ENCODE measurements around the gene CRTAC1.
A peak's percentile ranks its signal among the peaks of the same experiment; 100 is the strongest.
"Not testable (repeated sequence)": the region's sequence is repeated elsewhere in the genome, so short reads cannot be mapped to it uniquely, and the experiment has no call there.

CRTAC1 gene

DNA sequence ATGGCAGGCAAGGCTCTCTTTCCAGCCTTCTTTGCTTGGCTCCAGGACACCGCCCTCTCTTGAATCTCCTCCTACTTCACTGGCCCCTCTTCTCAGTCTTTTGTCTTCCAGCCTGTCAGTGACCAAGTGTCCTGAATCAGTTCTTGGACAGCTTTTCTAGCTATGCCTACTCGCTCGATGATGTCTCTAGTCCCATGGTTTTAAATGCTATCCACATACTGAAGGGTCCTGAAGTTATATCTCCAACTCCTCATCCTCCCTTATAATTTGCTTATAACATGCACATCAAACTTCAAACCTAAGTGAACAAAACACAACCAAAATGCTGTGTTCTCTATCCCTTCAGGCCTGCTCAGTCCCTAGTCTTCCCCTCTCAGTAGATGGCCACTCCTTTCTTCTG lies 185.7 kb downstream of the CRTAC1 start:
- no peak overlapping the region for H3K27ac ChIP-seq (replicated peaks)
- TF ChIP-seq SPI1 (IDR thresholded peaks at IDR 0.05; ENCODE audit: borderline replicate concordance, low read depth), result no peak
- TF ChIP-seq, protein P1, sequence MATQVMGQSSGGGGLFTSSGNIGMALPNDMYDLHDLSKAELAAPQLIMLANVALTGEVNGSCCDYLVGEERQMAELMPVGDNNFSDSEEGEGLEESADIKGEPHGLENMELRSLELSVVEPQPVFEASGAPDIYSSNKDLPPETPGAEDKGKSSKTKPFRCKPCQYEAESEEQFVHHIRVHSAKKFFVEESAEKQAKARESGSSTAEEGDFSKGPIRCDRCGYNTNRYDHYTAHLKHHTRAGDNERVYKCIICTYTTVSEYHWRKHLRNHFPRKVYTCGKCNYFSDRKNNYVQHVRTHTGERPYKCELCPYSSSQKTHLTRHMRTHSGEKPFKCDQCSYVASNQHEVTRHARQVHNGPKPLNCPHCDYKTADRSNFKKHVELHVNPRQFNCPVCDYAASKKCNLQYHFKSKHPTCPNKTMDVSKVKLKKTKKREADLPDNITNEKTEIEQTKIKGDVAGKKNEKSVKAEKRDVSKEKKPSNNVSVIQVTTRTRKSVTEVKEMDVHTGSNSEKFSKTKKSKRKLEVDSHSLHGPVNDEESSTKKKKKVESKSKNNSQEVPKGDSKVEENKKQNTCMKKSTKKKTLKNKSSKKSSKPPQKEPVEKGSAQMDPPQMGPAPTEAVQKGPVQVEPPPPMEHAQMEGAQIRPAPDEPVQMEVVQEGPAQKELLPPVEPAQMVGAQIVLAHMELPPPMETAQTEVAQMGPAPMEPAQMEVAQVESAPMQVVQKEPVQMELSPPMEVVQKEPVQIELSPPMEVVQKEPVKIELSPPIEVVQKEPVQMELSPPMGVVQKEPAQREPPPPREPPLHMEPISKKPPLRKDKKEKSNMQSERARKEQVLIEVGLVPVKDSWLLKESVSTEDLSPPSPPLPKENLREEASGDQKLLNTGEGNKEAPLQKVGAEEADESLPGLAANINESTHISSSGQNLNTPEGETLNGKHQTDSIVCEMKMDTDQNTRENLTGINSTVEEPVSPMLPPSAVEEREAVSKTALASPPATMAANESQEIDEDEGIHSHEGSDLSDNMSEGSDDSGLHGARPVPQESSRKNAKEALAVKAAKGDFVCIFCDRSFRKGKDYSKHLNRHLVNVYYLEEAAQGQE (IDR thresholded peaks at IDR 0.05; ENCODE audit: insufficient replicate concordance, low read depth), result peak; percentile 68
- TF ChIP-seq, protein P2, sequence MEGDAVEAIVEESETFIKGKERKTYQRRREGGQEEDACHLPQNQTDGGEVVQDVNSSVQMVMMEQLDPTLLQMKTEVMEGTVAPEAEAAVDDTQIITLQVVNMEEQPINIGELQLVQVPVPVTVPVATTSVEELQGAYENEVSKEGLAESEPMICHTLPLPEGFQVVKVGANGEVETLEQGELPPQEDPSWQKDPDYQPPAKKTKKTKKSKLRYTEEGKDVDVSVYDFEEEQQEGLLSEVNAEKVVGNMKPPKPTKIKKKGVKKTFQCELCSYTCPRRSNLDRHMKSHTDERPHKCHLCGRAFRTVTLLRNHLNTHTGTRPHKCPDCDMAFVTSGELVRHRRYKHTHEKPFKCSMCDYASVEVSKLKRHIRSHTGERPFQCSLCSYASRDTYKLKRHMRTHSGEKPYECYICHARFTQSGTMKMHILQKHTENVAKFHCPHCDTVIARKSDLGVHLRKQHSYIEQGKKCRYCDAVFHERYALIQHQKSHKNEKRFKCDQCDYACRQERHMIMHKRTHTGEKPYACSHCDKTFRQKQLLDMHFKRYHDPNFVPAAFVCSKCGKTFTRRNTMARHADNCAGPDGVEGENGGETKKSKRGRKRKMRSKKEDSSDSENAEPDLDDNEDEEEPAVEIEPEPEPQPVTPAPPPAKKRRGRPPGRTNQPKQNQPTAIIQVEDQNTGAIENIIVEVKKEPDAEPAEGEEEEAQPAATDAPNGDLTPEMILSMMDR (IDR thresholded peaks at IDR 0.05; ENCODE audit: insufficient read depth, low read length), result no peak
- no peak for TF ChIP-seq GABPA (IDR thresholded peaks at IDR 0.05; ENCODE audit: low read depth)
- no peak for TF ChIP-seq POLR2AphosphoS5 (IDR thresholded peaks at IDR 0.05; ENCODE audit: low read depth)
- H3K4me3 ChIP-seq (replicated peaks; ENCODE audit: insufficient read depth, low read length), result no peak overlapping the region
- H3K27me3 ChIP-seq (ENCODE audit: insufficient read depth, poor library complexity, severe bottlenecking), result peaks cover 21% of the 10 kb centered on the region
- DNase-seq (ENCODE audit: low read depth in 1 of 2, low spot score in 1 of 2), result no peak

DNA sequence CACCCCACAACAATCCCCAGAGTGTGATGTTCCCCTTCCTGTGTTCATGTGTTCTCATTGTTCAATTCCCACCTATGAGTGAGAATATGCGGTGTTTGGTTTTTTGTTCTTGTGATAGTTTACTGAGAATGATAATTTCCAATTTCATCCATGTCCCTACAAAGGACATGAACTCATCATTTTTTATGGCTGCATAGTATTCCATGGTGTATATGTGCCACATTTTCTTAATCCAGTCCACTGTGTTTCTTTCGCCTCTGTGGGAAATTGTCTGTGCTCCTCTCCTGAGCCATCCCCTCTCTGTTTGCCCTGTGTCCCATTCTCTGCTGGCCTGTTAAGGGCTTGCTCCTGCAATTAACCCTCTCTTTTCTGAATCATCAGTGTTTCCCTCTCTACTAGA lies 186.4 kb downstream of the CRTAC1 start:
- not testable (repeated sequence) for H3K27ac ChIP-seq (replicated peaks); H3K4me3 ChIP-seq (replicated peaks; ENCODE audit: insufficient read depth, low read length); DNase-seq (ENCODE audit: low read depth in 1 of 2, low spot score in 1 of 2)
- H3K27me3 ChIP-seq (ENCODE audit: insufficient read depth, poor library complexity, severe bottlenecking), result peaks cover 18% of the 10 kb centered on the region

DNA sequence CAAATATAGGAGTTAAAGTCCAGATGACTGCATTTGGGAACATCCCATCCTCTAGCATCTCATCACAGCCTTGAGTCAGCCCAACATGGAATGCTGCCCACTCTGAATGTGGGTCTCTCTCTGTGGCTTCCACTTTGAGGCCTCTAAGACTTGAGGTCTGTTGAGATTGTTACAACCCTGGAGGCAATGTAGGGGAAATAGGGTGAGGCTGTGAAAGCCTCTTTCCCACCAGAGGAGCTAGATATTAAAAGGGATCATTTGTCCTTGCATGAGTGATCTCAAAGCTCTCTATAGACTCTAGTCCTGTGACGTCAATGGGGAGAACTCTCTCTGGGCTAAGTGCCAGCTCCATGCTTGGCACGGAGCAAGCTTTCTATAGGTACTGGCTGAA lies 187.1 kb downstream of the CRTAC1 start:
- no peak overlapping the region for H3K4me3 ChIP-seq (replicated peaks; ENCODE audit: insufficient read depth, low read length)
- DNase-seq (ENCODE audit: low read depth in 1 of 2, low spot score in 1 of 2), result no peak
- H3K27me3 ChIP-seq (ENCODE audit: insufficient read depth, poor library complexity, severe bottlenecking), result peaks cover 12% of the 10 kb centered on the region
- TF ChIP-seq, protein P1 (IDR thresholded peaks at IDR 0.05; ENCODE audit: insufficient replicate concordance, low read depth), result no peak
- TF ChIP-seq GABPA (IDR thresholded peaks at IDR 0.05; ENCODE audit: low read depth), result no peak
- TF ChIP-seq, protein P2 (IDR thresholded peaks at IDR 0.05; ENCODE audit: insufficient read depth, low read length), result no peak
- TF ChIP-seq POLR2AphosphoS5 (IDR thresholded peaks at IDR 0.05; ENCODE audit: low read depth), result no peak
- no peak for TF ChIP-seq SPI1 (IDR thresholded peaks at IDR 0.05; ENCODE audit: borderline replicate concordance, low read depth)
- no peak overlapping the region for H3K27ac ChIP-seq (replicated peaks)

DNA sequence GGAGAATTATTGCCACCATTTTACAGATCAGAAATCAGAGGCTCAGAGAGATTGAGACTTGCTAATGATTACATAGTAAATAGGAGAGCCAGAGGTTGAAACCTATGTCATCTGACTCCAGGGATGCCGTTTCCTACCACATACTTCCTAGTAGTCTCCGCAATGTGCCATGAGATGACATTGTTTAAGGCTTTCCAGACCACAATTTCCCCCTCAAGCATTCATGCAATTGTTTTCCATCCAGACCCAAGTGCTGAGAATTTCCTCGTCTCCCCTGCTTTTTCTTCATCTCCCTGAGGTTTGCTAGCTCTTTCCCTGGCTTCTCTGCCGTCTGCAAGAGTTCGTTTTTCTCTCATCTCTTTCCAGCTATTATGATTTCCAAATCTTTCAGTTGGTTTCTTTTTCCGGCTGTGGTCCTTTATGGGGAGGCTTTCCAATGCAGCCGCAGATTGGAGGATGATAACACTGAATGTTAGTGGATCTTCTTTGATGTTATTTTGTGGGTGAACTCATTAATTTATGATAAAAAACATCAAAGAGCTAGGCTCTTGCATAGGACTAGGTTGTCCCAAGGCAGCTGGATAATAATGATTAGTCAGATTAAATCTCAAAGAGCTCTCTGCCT lies 187.7 kb downstream of the CRTAC1 start:
- no peak for DNase-seq (ENCODE audit: low read depth in 1 of 2, low spot score in 1 of 2)
- Histone ChIP-seq H3K4me3 (replicated peaks; ENCODE audit: insufficient read depth, low read length) (no peak overlapping the region), H3K27ac (replicated peaks) (no peak overlapping the region)

More for the DNA sequence above, 187.7 kb downstream of the CRTAC1 start:
- TF ChIP-seq, protein P2 (IDR thresholded peaks at IDR 0.05; ENCODE audit: insufficient read depth, low read length), result no peak
- no peak for TF ChIP-seq GABPA (IDR thresholded peaks at IDR 0.05; ENCODE audit: low read depth)
- TF ChIP-seq, protein P1 (IDR thresholded peaks at IDR 0.05; ENCODE audit: insufficient replicate concordance, low read depth), result no peak
- TF ChIP-seq SPI1 (IDR thresholded peaks at IDR 0.05; ENCODE audit: borderline replicate concordance, low read depth), result no peak
- TF ChIP-seq POLR2AphosphoS5 (IDR thresholded peaks at IDR 0.05; ENCODE audit: low read depth), result no peak
- peaks cover 12% of the 10 kb centered on the region for H3K27me3 ChIP-seq (ENCODE audit: insufficient read depth, poor library complexity, severe bottlenecking)

Measured in HL-60 (cell line).